Natural killer cell (primary cell): ENCODE measurements around the gene CRIP1. TPM values are rescaled to one million over a fixed set of nuclear protein-coding genes. Genes with fewer than 3 reads are reported as not detected.

Experiments
- ATAC-seq, 3 donors: fragments of 150-1000 bp in 2 of 3; fragments of 200-7000 bp in 1 of 3; cut with Tn5 transposase; 1 replicate in 1 of 3; 2 replicates in 2 of 3; pipeline ENCODE4 v1.10.0; 2021; ENCODE audit warnings: mild to moderate bottlenecking in 2 of 3, moderate library complexity in 2 of 3
- DNase-seq, 2 donors: peaks; one replicate each; pipeline versions ENCODE4 v3.0.0 to v3.0.0-alpha.2; 2013 to 2021; ENCODE audit warnings: mixed read lengths in 1 of 2
- H3K27ac ChIP-seq: one replicate; pipeline ENCODE4 v1.5.1; 2013; ENCODE audit warnings: mild to moderate bottlenecking, low read length
- H3K27me3 ChIP-seq: one replicate; pipeline ENCODE4 v1.6.1; 2013; ENCODE audit warnings: low read length; ENCODE audit not compliant: control insufficient read depth, insufficient read depth
- H3K36me3 ChIP-seq: one replicate; pipeline ENCODE4 v1.6.1; 2013; ENCODE audit warnings: low read length; ENCODE audit not compliant: control insufficient read depth, insufficient read depth
- H3K4me1 ChIP-seq: one replicate; pipeline ENCODE4 v1.6.1; 2013; ENCODE audit warnings: low read length; ENCODE audit not compliant: control insufficient read depth, insufficient read depth
- H3K4me3 ChIP-seq: one replicate; pipeline ENCODE4 v1.5.1; 2013; ENCODE audit warnings: low read length
- H3K9me3 ChIP-seq: one replicate; pipeline ENCODE4 v1.6.1; 2013; ENCODE audit warnings: low read length; ENCODE audit not compliant: control insufficient read depth, insufficient read depth
- H3K27ac Mint-ChIP-seq, 2 donors: one replicate each; pipeline ENCODE4 v1.8.0; 2022; ENCODE audit warnings: mild to moderate bottlenecking in 2 of 2, mixed read lengths in 2 of 2, moderate library complexity in 1 of 2
- H3K27me3 Mint-ChIP-seq, 2 donors: one replicate each; pipeline ENCODE4 v1.8.0; 2022; ENCODE audit warnings: low read depth in 2 of 2, mixed read lengths in 2 of 2
- H3K36me3 Mint-ChIP-seq: one replicate; pipeline ENCODE4 v1.8.0; 2022; ENCODE audit warnings: mixed read lengths
- H3K4me1 Mint-ChIP-seq, 2 donors: one replicate each; pipeline ENCODE4 v1.8.0; 2022; ENCODE audit warnings: mixed read lengths in 2 of 2
- H3K4me3 Mint-ChIP-seq: one replicate; pipeline ENCODE4 v1.8.0; 2022; ENCODE audit warnings: mild to moderate bottlenecking, moderate library complexity, mixed read lengths
- H3K9me3 Mint-ChIP-seq, 2 donors: one replicate each; pipeline ENCODE4 v1.8.0; 2022; ENCODE audit warnings: mixed read lengths in 2 of 2
- WGBS: methylation state at CpG from one replicate; pipeline ENCODE4 v1.1.7; 2013; ENCODE audit warnings: missing lambda C conversion rate; ENCODE audit not compliant: insufficient coverage; 5-methylcytosine and 5-hydroxymethylcytosine counted together
- intact Hi-C: fragments of 100-400 bp; cut with micrococcal nuclease; formaldehyde crosslinking; loops from one replicate; pipeline ENCODE4 v1.14.2; 2022
- total RNA-seq, 4 donors: library from RNA; stranded (reverse); fragments of 120-200 nt in 1 of 4; gene quantifications; one replicate each; pipeline versions ENCODE4 v1.2.3 to v1.2.4, GENCODE V29; 2013 to 2022
- TF ChIP-seq, protein P1 (sequence below): fragments of 200-600 bp; IDR thresholded peaks from one replicate; pipeline ENCODE4 v1.8.0; 2022; ENCODE audit warnings: antibody characterized with exemption

Gene CRIP1
- total RNA-seq, 3 donors from 2014 or later (not counting 1 experiment from before 2014, with no cell fraction given) = 276 to 334 (median 290) TPM

DNA sequence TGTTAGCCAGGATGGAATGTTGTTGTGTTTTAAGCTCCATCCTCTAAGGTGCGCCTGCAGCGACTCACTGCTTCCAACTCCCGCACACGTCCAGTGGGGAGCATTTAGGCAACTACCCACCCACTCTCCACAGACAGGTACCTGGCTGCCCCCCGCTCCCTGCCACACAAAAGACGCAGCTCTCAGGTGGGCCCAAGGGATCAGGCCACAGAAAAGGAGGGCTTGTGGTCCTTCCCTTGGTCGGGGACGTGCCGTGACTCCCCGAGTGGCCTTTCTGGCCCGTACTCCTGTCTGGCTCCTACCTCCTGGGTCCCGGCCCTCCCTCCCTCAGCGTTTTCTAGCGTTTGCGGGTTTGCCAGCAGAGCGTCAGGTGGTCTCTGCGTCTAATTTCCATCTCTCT is 20.6 kb downstream of the CRIP1 start:
- TF ChIP-seq, protein P1, sequence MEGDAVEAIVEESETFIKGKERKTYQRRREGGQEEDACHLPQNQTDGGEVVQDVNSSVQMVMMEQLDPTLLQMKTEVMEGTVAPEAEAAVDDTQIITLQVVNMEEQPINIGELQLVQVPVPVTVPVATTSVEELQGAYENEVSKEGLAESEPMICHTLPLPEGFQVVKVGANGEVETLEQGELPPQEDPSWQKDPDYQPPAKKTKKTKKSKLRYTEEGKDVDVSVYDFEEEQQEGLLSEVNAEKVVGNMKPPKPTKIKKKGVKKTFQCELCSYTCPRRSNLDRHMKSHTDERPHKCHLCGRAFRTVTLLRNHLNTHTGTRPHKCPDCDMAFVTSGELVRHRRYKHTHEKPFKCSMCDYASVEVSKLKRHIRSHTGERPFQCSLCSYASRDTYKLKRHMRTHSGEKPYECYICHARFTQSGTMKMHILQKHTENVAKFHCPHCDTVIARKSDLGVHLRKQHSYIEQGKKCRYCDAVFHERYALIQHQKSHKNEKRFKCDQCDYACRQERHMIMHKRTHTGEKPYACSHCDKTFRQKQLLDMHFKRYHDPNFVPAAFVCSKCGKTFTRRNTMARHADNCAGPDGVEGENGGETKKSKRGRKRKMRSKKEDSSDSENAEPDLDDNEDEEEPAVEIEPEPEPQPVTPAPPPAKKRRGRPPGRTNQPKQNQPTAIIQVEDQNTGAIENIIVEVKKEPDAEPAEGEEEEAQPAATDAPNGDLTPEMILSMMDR = no peak
- no peak overlapping the region for H3K4me3 Mint-ChIP-seq
- ATAC-seq (no peak), DNase-seq (no peak)
- no peaks in the 10 kb centered on the region for H3K9me3 Mint-ChIP-seq
- no peak overlapping the region for H3K27ac Mint-ChIP-seq
- H3K4me1 Mint-ChIP-seq = peaks cover 0 to 4% of the 10 kb centered on the region in 2 donors
- Histone ChIP-seq H3K4me1 (no peaks in the 10 kb centered on the region), H3K27ac (no peak overlapping the region), H3K36me3 (no peaks in the 10 kb centered on the region), H3K4me3 (no peak overlapping the region), H3K9me3 (no peaks in the 10 kb centered on the region), H3K27me3 (peaks cover 3% of the 10 kb centered on the region)
- H3K36me3 Mint-ChIP-seq = no peaks in the 10 kb centered on the region
- WGBS = 50% methylated on average over 17 of the region's 17 CpGs
- H3K27me3 Mint-ChIP-seq = peaks cover 18 to 19% of the 10 kb centered on the region in 2 donors
- intact Hi-C loops = no loop called here

DNA sequence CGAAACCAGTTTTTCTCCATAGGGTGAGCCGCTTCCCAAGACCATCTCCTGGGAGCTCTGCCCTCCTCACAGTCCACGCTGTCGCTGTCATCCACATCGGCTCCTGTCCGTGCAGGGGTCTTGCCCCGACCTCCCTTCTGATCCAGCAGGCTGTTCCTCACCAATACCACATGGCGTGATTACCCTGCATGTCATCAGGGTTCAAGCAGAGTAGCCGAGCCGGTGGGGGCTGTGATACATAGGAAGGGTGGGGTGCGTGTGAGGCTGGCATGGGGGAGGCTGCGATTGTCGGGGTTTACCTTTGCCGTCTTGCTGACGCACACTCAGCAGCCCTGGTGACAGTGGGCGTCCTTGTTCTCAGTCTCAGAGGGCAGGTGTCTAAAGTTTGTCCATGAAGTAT is 21.4 kb downstream of the CRIP1 start:
- no peak overlapping the region for H3K4me3 ChIP-seq
- H3K36me3 ChIP-seq = no peaks in the 10 kb centered on the region
- no peak for ATAC-seq
- no peaks in the 10 kb centered on the region for H3K9me3 Mint-ChIP-seq
- no peaks in the 10 kb centered on the region for H3K36me3 Mint-ChIP-seq
- no peaks in the 10 kb centered on the region for H3K9me3 ChIP-seq
- WGBS = 84% methylated on average over 16 of the region's 16 CpGs
- no peak overlapping the region for H3K27ac ChIP-seq
- peaks cover 3% of the 10 kb centered on the region for H3K27me3 ChIP-seq
- intact Hi-C loops = no loop called here
- TF ChIP-seq, protein P1 = no peak
- no peak for DNase-seq
- peaks cover 18 to 19% of the 10 kb centered on the region in 2 donors for H3K27me3 Mint-ChIP-seq
- H3K4me3 Mint-ChIP-seq = no peak overlapping the region
- no peaks in the 10 kb centered on the region for H3K4me1 ChIP-seq
- no peak overlapping the region for H3K27ac Mint-ChIP-seq
- H3K4me1 Mint-ChIP-seq = no peaks in the 10 kb centered on the region

DNA sequence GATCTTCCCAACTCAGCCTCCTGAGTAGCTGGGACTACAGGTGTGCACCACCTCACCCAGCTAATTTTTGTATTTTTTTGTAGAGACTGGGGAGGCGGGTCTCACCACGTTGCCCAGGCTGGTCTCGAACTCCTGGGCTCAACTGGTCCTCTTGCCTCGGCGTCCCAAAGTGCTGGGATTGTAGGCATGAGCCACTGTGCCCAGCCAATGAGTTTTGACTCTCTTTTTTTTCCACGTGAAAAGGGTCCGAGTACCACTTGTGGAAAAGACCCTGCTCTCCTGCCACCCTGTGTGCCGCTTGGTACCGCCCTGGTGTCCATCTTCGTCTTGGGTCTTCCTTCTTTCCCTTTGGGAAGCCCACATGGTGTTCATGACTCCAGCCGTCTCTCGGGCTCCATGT is 21.9 kb downstream of the CRIP1 start:
- peaks cover 3% of the 10 kb centered on the region for H3K27me3 ChIP-seq
- H3K27ac Mint-ChIP-seq = no peak overlapping the region

DNA sequence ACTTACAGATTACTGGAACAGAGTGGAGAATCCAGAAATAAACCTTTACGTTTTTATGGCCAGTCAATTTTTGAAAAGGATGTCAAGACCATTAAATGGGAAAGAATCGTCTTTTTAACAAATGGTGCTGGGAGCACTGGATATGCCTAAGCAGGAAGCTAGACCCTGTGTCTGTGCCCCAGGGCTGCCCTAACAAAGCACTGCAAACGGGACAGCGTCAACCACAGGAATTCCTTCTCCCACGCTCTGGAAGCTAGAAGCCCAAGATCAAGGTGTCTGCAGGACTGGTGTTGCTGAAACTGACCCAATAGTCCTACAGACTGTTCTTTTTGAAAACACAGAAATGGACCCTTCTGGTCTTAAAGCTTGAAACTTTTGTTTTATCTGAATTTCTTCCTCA is 30.4 kb downstream of the CRIP1 start:
- Mint-ChIP-seq H3K27me3 (peaks cover 23 to 33% of the 10 kb centered on the region in 2 donors), H3K9me3 (no peaks in the 10 kb centered on the region), H3K4me1 (no peaks in the 10 kb centered on the region), H3K27ac (no peak overlapping the region), H3K4me3 (no peak overlapping the region), H3K36me3 (no peaks in the 10 kb centered on the region)
- intact Hi-C loops = no loop called here
- no peak for DNase-seq
- no peak overlapping the region for H3K4me3 ChIP-seq
- ATAC-seq = no peak
- no peaks in the 10 kb centered on the region for H3K36me3 ChIP-seq
- no peaks in the 10 kb centered on the region for H3K9me3 ChIP-seq
- WGBS = 65% methylated on average over 5 of the region's 5 CpGs
- peaks cover 6% of the 10 kb centered on the region for H3K27me3 ChIP-seq
- no peaks in the 10 kb centered on the region for H3K4me1 ChIP-seq
- H3K27ac ChIP-seq = no peak overlapping the region
- TF ChIP-seq, protein P1 = no peak

More for the DNA sequence above, 21.9 kb downstream of the CRIP1 start:
- H3K4me1 ChIP-seq = no peaks in the 10 kb centered on the region
- H3K4me1 Mint-ChIP-seq = no peaks in the 10 kb centered on the region
- no peak overlapping the region for H3K4me3 Mint-ChIP-seq
- intact Hi-C loops = no loop called here
- H3K9me3 ChIP-seq = no peaks in the 10 kb centered on the region
- DNase-seq (no peak), ATAC-seq (no peak)
- no peaks in the 10 kb centered on the region for H3K36me3 ChIP-seq
- H3K27me3 Mint-ChIP-seq = peaks cover 18 to 22% of the 10 kb centered on the region in 2 donors
- TF ChIP-seq, protein P1 = no peak
- no peaks in the 10 kb centered on the region for H3K36me3 Mint-ChIP-seq
- 86% methylated on average over 12 of the region's 12 CpGs for WGBS
- H3K27ac ChIP-seq = no peak overlapping the region
- no peak overlapping the region for H3K4me3 ChIP-seq
- no peaks in the 10 kb centered on the region for H3K9me3 Mint-ChIP-seq
